NB4 (cell line): ENCODE results near the gene AFF1.

Source experiments
- DNase-seq: peaks from one replicate; pipeline ENCODE4 v3.0.0; 2010; ENCODE audit warnings: low read depth
- H3K4me3 ChIP-seq: one replicate; pipeline ENCODE4 v1.5.1; 2011; ENCODE audit warnings: mild to moderate bottlenecking, low read depth, low read length, moderate library complexity
- MAX ChIP-seq: IDR thresholded peaks from 2 replicates; pipeline ENCODE4 v1.6.1; 2011; ENCODE audit warnings: low read depth, low read length
- MYC ChIP-seq: IDR thresholded peaks from 2 replicates; pipeline ENCODE4 v1.6.1; 2011; ENCODE audit warnings: low read depth, low read length
- POLR2A ChIP-seq: IDR thresholded peaks from 2 replicates; pipeline ENCODE4 v1.6.1; 2011; ENCODE audit warnings: mild to moderate bottlenecking; ENCODE audit not compliant: insufficient read length; ENCODE audit errors: extremely low read depth
- TF ChIP-seq, protein P1 (sequence below): IDR thresholded peaks from one replicate; pipeline ENCODE4 v1.5.1; 2012; ENCODE audit warnings: low read depth, low read length

Gene AFF1

GRCh38 chr4:87101543-87102199, 166.9 kb downstream of the AFF1 start:
- TF ChIP-seq, protein P1, sequence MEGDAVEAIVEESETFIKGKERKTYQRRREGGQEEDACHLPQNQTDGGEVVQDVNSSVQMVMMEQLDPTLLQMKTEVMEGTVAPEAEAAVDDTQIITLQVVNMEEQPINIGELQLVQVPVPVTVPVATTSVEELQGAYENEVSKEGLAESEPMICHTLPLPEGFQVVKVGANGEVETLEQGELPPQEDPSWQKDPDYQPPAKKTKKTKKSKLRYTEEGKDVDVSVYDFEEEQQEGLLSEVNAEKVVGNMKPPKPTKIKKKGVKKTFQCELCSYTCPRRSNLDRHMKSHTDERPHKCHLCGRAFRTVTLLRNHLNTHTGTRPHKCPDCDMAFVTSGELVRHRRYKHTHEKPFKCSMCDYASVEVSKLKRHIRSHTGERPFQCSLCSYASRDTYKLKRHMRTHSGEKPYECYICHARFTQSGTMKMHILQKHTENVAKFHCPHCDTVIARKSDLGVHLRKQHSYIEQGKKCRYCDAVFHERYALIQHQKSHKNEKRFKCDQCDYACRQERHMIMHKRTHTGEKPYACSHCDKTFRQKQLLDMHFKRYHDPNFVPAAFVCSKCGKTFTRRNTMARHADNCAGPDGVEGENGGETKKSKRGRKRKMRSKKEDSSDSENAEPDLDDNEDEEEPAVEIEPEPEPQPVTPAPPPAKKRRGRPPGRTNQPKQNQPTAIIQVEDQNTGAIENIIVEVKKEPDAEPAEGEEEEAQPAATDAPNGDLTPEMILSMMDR: no peak
- TF ChIP-seq POLR2A (no peak), MAX (no peak)
- DNase-seq: no peak
- H3K4me3 ChIP-seq: no peak overlapping the region

GRCh38 chr4:87103086-87103485, 168.3 kb downstream of the AFF1 start:
- TF ChIP-seq, protein P1: no peak
- no peak overlapping the region for H3K4me3 ChIP-seq
- no peak for DNase-seq

- TF ChIP-seq, protein P1: no peak
- TF ChIP-seq MAX: no peak
- DNase-seq: no peak
- no peak overlapping the region for H3K4me3 ChIP-seq
These were observed 168.9 kb downstream of the AFF1 start for GRCh38 chr4:87103691-87104187.

- TF ChIP-seq MAX (no peak), MYC (no peak), POLR2A (no peak)
- TF ChIP-seq, protein P1: no peak
- H3K4me3 ChIP-seq: no peak overlapping the region
- no peak for DNase-seq
These were observed 170.5 kb downstream of the AFF1 start for GRCh38 chr4:87105101-87105845.

DNA sequence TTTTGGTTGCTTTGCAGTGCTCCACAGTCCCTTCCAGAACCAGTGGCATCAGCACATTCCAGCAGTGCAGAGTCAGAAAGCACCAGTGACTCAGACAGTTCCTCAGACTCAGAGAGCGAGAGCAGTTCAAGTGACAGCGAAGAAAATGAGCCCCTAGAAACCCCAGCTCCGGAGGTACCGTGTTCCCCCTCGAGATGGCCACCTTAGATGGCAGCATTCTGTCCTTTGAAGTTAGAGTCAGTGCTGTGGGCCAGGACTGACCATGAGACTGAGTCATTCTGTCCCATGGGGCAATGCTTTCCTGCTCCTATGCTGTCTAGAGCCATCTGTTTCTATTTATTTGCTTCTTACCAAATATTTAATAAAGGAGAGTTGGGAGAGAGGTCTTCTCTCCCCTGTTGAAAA, 173.3 kb downstream of the AFF1 start:
- DNase-seq: peak; percentile 65
- TF ChIP-seq POLR2A (no peak), MAX (no peak), MYC (no peak)
- TF ChIP-seq, protein P1: no peak
- no peak overlapping the region for H3K4me3 ChIP-seq

- H3K4me3 ChIP-seq: no peak overlapping the region
- DNase-seq: no peak
- TF ChIP-seq, protein P1: no peak
These were observed 174.3 kb downstream of the AFF1 start for GRCh38 chr4:87109121-87109520.
